Stimulated activated CD8-positive, alpha-beta memory T cell treated with anti-CD3 and anti-CD28 coated beads, Interleukin-12 subunit alpha, Interleukin-12 subunit beta, amount 100 ng/mL, for 1 hour (primary cell): ENCODE data around the gene CFL1.
"Not testable (repeated sequence)": the region's sequence is repeated elsewhere in the genome, so short reads cannot be mapped to it uniquely, and the experiment has no call there.

ENCODE experiments used
- DNase-seq: peaks from one replicate; pipeline ENCODE4 v3.0.0-alpha.2; 2020; ENCODE audit warnings: low read depth

CFL1 gene

GRCh38 chr11:65856689-65857499 is 1.1 kb downstream of the CFL1 start:
- DNase-seq, result peak; percentile 68

- no peak for DNase-seq
Observed at GRCh38 chr11:65855927-65856363, 2.0 kb downstream of the CFL1 start.

GRCh38 chr11:65854852-65855837 is 2.8 kb downstream of the CFL1 start:
- DNase-seq, result no peak

- no peak for DNase-seq
Observed at GRCh38 chr11:65854161-65854592, 3.8 kb downstream of the CFL1 start.

- DNase-seq, result no peak
Observed at GRCh38 chr11:65853246-65853979, 4.6 kb downstream of the CFL1 start.

GRCh38 chr11:65852508-65853245 is 5.3 kb downstream of the CFL1 start:
- no peak for DNase-seq

GRCh38 chr11:65851811-65852507 is 6.0 kb downstream of the CFL1 start:
- DNase-seq, result no peak

GRCh38 chr11:65851083-65851579 is 6.8 kb downstream of the CFL1 start:
- DNase-seq, result no peak

GRCh38 chr11:65850217-65851082 is 7.5 kb downstream of the CFL1 start:
- DNase-seq, result no peak

- no peak for DNase-seq
Observed at GRCh38 chr11:65849771-65850216, 8.2 kb downstream of the CFL1 start.

GRCh38 chr11:65849366-65849765 is 8.6 kb downstream of the CFL1 start:
- DNase-seq, result no peak

GRCh38 chr11:65848693-65849092 is 9.3 kb downstream of the CFL1 start:
- not testable (repeated sequence) for DNase-seq

- DNase-seq, result no peak
Observed at GRCh38 chr11:65847746-65848145, 10.2 kb downstream of the CFL1 start.

GRCh38 chr11:65844231-65844872 is 13.6 kb downstream of the CFL1 start:
- no peak for DNase-seq

GRCh38 chr11:65843811-65844210 is 14.2 kb downstream of the CFL1 start:
- no peak for DNase-seq

GRCh38 chr11:65842144-65842543 is 15.8 kb downstream of the CFL1 start:
- DNase-seq, result no peak

GRCh38 chr11:65834202-65834601 is 23.8 kb downstream of the CFL1 start:
- no peak for DNase-seq

- peak; percentile 93 for DNase-seq
Observed at GRCh38 chr11:65833297-65834030, 24.5 kb downstream of the CFL1 start, which contains the start of gene SNX32. TSS of gene SNX32 (plus strand) at chr11:65833963. CDS start at chr11:65834066, 103 bp downstream.
